ENCODE measurements around the gene CACNA1I. TPM values are rescaled to one million over a fixed set of nuclear protein-coding genes. Genes with fewer than 3 reads are reported as not detected.

CACNA1I gene
- total and polyA plus RNA-seq, 2 donors (not counting 3 experiments of a cell fraction or from before 2014, with no cell fraction given) = not detected

GRCh38 chr22:39535831-39536449 lies 34.6 kb upstream of the CACNA1I start:
- no TSS peak for BruUV-seq (replicated peaks)
- Histone ChIP-seq H3K4me1 (ENCODE audit: control insufficient read depth, extremely low read depth, insufficient read depth, low read length) (peaks cover 15% of the 10 kb centered on the region), H3K9me1 (replicated peaks; ENCODE audit: control insufficient read depth, extremely low read depth, insufficient read depth, low read length) (no peaks in the 10 kb centered on the region), H3K4me3 (replicated peaks in 1 of 3; ENCODE audit: insufficient read depth in 1 of 3, low read depth in 1 of 3, low read length in 3 of 3) (no peak overlapping the region), H3K27ac (ENCODE audit: insufficient read depth, low read depth, low read length) (no peak overlapping the region), H4K20me1 (replicated peaks; ENCODE audit: control insufficient read depth, extremely low read depth, insufficient read depth, low read length) (no peaks in the 10 kb centered on the region), H3K79me2 (ENCODE audit: control insufficient read depth, insufficient read depth, low read length) (peaks cover 15% of the 10 kb centered on the region), H3K9me3 (replicated peaks; ENCODE audit: control insufficient read depth, insufficient read depth, low read length) (no peaks in the 10 kb centered on the region), H3K27me3 (ENCODE audit: control insufficient read depth in 2 of 2, insufficient read depth in 2 of 2, low read length in 2 of 2) (no peaks in the 10 kb centered on the region), H3K36me3 (ENCODE audit: control insufficient read depth in 2 of 2, extremely low read depth in 1 of 2, insufficient read depth in 2 of 2, low read length in 2 of 2) (no peaks in the 10 kb centered on the region), H2AFZ (ENCODE audit: low read depth, low read length) (no peak overlapping the region), H3K9ac (replicated peaks; ENCODE audit: extremely low read depth, insufficient read depth, low read length) (no peak overlapping the region), H3K4me2 (ENCODE audit: insufficient read depth, low read length) (no peak overlapping the region)
- dilution Hi-C loops (cut with MboI; ENCODE audit: extremely low pct_ligation_motif_present, low sequenced_read_pairs) = no loop called here
- POLR2A ChIA-PET = no interaction called here
- CTCF ChIA-PET = interaction anchor here (1.5 to 6.1 kb wide), 7 partner anchors 272 to 812 kb away, joined by 5 to 157 read pairs (median 19); no protein-coding TSS in a partner anchor
- DNase-seq (ENCODE audit: low read depth, low spot score) (no peak), FAIRE-seq (no peak)
- no peak for TF ChIP-seq CTCF (IDR thresholded peaks at IDR 0.05; ENCODE audit: extremely low read depth in 1 of 2, insufficient read depth in 1 of 2, low read depth in 1 of 2, low read length in 2 of 2)
- no peak for TF ChIP-seq GATA2 (IDR thresholded peaks at IDR 0.05; ENCODE audit: insufficient read depth, insufficient read length, low read depth, low read length)
- TF ChIP-seq POLR2AphosphoS5 (IDR thresholded peaks at IDR 0.05; ENCODE audit: insufficient read depth, low read depth, low read length) = no peak
- no peak for TF ChIP-seq POLR2A (IDR thresholded peaks at IDR 0.05; ENCODE audit: low read depth, low read length)
- intact Hi-C loops (cut with micrococcal nuclease) = loop anchor here (2.0 kb wide), 1 partner anchor 489 kb away; no protein-coding TSS in a partner anchor

- FAIRE-seq = no peak
- H2AFZ ChIP-seq (ENCODE audit: low read depth, low read length) = no peak overlapping the region
- dilution Hi-C loops (cut with MboI; ENCODE audit: extremely low pct_ligation_motif_present, low sequenced_read_pairs) = no loop called here
- H3K27me3 ChIP-seq (ENCODE audit: control insufficient read depth in 2 of 2, insufficient read depth in 2 of 2, low read length in 2 of 2) = no peaks in the 10 kb centered on the region
- TF ChIP-seq MAX (IDR thresholded peaks at IDR 0.05; ENCODE audit: insufficient read depth, insufficient read length) (no peak), EZH2 (IDR thresholded peaks at IDR 0.05; ENCODE audit: borderline replicate concordance, low read depth, low read length, severe bottlenecking) (no peak), MYC (IDR thresholded peaks at IDR 0.05; ENCODE audit: low read depth, low read length) (no peak), GATA2 (IDR thresholded peaks at IDR 0.05; ENCODE audit: insufficient read depth, insufficient read length, low read depth, low read length) (no peak), FOS (IDR thresholded peaks at IDR 0.05; ENCODE audit: borderline replicate concordance, insufficient read depth, low read length) (no peak)
- no peaks in the 10 kb centered on the region for H3K9me3 ChIP-seq (replicated peaks; ENCODE audit: control insufficient read depth, insufficient read depth, low read length)
- no peaks in the 10 kb centered on the region for H3K36me3 ChIP-seq (ENCODE audit: control insufficient read depth in 2 of 2, extremely low read depth in 1 of 2, insufficient read depth in 2 of 2, low read length in 2 of 2)
- H3K9ac ChIP-seq (replicated peaks; ENCODE audit: extremely low read depth, insufficient read depth, low read length) = no peak overlapping the region
- ChIA-PET POLR2A (no interaction called here), CTCF (interaction anchor here (0.6 to 6.1 kb wide), 10 partner anchors 12 to 811 kb away, joined by 3 to 157 read pairs (median 4); no protein-coding TSS in a partner anchor)
- intact Hi-C loops (cut with micrococcal nuclease) = no loop called here
- H3K4me3 ChIP-seq (replicated peaks in 1 of 3; ENCODE audit: insufficient read depth in 1 of 3, low read depth in 1 of 3, low read length in 3 of 3) = no peak overlapping the region
- DNase-seq (ENCODE audit: low read depth, low spot score) = no peak
- H3K27ac ChIP-seq (ENCODE audit: insufficient read depth, low read depth, low read length) = no peak overlapping the region
- no TSS peak for BruUV-seq (replicated peaks)
- H3K4me1 ChIP-seq (ENCODE audit: control insufficient read depth, extremely low read depth, insufficient read depth, low read length) = peaks cover 7% of the 10 kb centered on the region
- H3K79me2 ChIP-seq (ENCODE audit: control insufficient read depth, insufficient read depth, low read length) = peaks cover 7% of the 10 kb centered on the region
- H3K9me1 ChIP-seq (replicated peaks; ENCODE audit: control insufficient read depth, extremely low read depth, insufficient read depth, low read length) = no peaks in the 10 kb centered on the region
- H3K4me2 ChIP-seq (ENCODE audit: insufficient read depth, low read length) = no peak overlapping the region
- no peaks in the 10 kb centered on the region for H4K20me1 ChIP-seq (replicated peaks; ENCODE audit: control insufficient read depth, extremely low read depth, insufficient read depth, low read length)
Measured at GRCh38 chr22:39536711-39537110, 33.8 kb upstream of the CACNA1I start.
